ENCODE measurements around the gene VEGFB.

Gene VEGFB

DNA sequence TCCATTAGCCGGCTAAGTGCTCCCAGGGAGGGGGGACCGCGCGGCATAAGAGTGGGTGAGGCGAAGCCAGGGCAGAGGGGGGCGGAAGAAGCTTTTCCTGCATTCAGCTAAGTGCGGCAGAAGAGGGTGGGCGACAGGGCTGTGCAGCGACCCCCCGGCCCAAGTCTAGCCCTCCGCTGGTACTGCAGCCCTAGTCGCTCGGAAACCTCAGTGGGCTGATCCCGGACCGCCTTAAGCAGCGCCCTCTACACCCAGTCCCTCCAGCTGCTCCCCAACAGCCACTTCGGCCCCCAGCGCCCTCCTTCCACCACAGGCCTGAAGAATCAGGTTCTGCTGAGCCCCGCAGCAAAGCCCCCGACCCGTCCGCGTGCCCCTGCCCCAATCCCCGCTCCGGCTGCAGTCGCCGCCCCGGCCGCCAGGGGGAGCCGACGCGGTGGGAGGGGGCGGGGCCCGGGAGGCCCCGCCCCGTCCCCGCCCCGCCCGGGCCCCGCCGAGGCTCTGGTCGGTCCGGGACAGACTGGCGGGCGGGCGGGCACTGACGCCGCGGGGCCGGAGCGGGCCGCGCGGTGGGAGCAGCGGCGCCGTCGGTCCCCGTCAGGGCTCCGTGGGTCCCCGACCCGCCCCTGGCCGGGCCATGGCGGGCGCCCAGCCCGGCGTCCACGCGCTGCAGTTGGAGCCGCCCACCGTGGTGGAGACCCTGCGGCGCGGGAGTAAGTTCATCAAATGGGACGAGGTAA lies 16.8 kb downstream of the VEGFB start, which contains the start of gene PLCB3:
TSS of gene PLCB3 (plus strand) at position 515 of the 737 bp plus-strand sequence. CDS start at position 635, 120 bp downstream.
- H3K4me1 ChIP-seq (ENCODE audit: control insufficient read depth in 5 of 5, insufficient read depth in 5 of 5, low read length in 5 of 5), result peaks cover 2 to 48% (median 44%) of the 10 kb centered on the region in 5 donors
- peak within 1 kb of the TSS; percentile 73 to 80 (median 78) for H3K4me3 ChIP-seq (ENCODE audit: low read depth in 1 of 5, low read length in 5 of 5)
- H3K9me3 ChIP-seq (ENCODE audit: control insufficient read depth in 5 of 5, low read length in 5 of 5), result no peaks in the 10 kb centered on the region
- no peaks in the 10 kb centered on the region for H3K27me3 ChIP-seq (ENCODE audit: control insufficient read depth in 5 of 5, insufficient read depth in 4 of 5, low read length in 5 of 5)
- H3K36me3 ChIP-seq (ENCODE audit: control insufficient read depth in 5 of 5, insufficient read depth in 5 of 5, low read length in 5 of 5), result peaks cover 0 to 21% (median 20%) of the 10 kb centered on the region in 5 donors
- H3K27ac ChIP-seq (ENCODE audit: low read depth, low read length), result peak within 1 kb of the TSS; percentile 50
- H3K9ac ChIP-seq (ENCODE audit: low read length in 5 of 5), result peak within 1 kb of the TSS in 4 of 5 donors; percentile 82 to 89 (median 84)

DNA sequence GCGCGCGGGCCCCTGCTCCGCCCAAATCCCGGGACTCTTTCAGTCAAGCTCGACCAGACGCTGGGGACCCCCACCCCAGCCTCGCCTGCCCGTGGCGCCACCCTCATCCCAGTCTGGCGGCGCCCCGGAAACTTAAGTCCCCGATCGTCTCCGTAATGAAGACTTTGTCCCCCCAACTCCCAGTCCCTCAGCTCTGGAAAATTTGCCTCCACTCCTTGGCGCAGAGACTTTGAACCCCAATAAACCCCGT lies 17.3 kb downstream of the VEGFB start:
- Histone ChIP-seq H3K36me3 (ENCODE audit: control insufficient read depth in 5 of 5, insufficient read depth in 5 of 5, low read length in 5 of 5) (peaks cover 0 to 26% (median 25%) of the 10 kb centered on the region in 5 donors), H3K27me3 (ENCODE audit: control insufficient read depth in 5 of 5, insufficient read depth in 4 of 5, low read length in 5 of 5) (no peaks in the 10 kb centered on the region), H3K4me1 (ENCODE audit: control insufficient read depth in 5 of 5, insufficient read depth in 5 of 5, low read length in 5 of 5) (peaks cover 2 to 46% (median 43%) of the 10 kb centered on the region in 5 donors), H3K9ac (ENCODE audit: low read length in 5 of 5) (peak overlapping the region in 4 of 5 donors; percentile 82 to 89 (median 84)), H3K4me3 (ENCODE audit: low read depth in 1 of 5, low read length in 5 of 5) (peak overlapping the region; percentile 73 to 80 (median 78)), H3K27ac (ENCODE audit: low read depth, low read length) (peak overlapping the region; percentile 50), H3K9me3 (ENCODE audit: control insufficient read depth in 5 of 5, low read length in 5 of 5) (no peaks in the 10 kb centered on the region)

DNA sequence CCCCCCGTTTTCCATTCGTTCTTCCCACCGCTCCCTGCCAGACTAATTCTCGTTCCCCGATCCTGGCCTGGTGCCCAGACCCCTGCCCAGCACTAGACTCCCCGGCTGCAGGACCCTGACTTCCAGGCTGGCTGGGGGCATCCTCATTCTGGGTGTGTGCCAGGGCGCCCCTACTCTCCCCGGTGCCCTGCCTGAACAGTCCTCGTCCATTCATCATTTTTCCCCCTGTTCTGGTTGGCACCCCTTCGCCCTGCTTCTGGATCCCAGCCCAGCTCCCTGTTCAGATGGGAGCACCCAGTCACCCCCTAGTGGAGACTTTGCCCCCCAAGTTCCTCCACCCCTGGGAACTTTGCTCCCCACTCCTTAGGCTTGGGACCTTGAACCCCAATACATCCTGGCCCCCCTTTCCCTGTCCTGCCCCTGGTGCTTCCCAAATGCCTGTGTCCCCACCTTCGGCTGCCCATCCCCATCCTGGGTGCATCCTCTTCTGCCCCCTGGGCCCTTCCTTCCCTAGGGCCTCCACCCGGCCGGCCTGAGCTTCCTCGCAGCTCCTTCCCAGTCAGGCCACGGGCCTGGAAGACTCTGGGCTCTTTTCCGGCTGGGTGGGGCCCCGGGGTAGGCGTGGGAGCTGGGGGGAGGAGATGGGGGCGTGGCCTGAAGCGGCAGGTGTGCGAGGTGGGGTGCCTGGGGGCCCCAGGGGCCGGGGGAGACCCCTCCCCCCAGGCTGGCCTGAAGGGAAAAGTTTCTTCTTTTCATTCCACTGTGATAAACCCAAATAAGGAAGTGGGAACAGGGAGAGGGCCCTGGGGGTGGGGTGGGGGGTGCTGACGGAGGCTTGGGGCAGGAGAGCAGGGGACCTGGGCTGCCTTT lies 17.9 kb downstream of the VEGFB start:
- peak overlapping the region in 4 of 5 donors; percentile 82 to 89 (median 84) for H3K9ac ChIP-seq (ENCODE audit: low read length in 5 of 5)
- no peaks in the 10 kb centered on the region for H3K9me3 ChIP-seq (ENCODE audit: control insufficient read depth in 5 of 5, low read length in 5 of 5)
- H3K27me3 ChIP-seq (ENCODE audit: control insufficient read depth in 5 of 5, insufficient read depth in 4 of 5, low read length in 5 of 5), result no peaks in the 10 kb centered on the region
- H3K36me3 ChIP-seq (ENCODE audit: control insufficient read depth in 5 of 5, insufficient read depth in 5 of 5, low read length in 5 of 5), result peaks cover 0 to 30% (median 26%) of the 10 kb centered on the region in 5 donors
- H3K4me1 ChIP-seq (ENCODE audit: control insufficient read depth in 5 of 5, insufficient read depth in 5 of 5, low read length in 5 of 5), result peaks cover 0 to 41% (median 39%) of the 10 kb centered on the region in 5 donors
- peak overlapping the region; percentile 73 to 80 (median 78) for H3K4me3 ChIP-seq (ENCODE audit: low read depth in 1 of 5, low read length in 5 of 5)
- peak overlapping the region; percentile 50 for H3K27ac ChIP-seq (ENCODE audit: low read depth, low read length)

DNA sequence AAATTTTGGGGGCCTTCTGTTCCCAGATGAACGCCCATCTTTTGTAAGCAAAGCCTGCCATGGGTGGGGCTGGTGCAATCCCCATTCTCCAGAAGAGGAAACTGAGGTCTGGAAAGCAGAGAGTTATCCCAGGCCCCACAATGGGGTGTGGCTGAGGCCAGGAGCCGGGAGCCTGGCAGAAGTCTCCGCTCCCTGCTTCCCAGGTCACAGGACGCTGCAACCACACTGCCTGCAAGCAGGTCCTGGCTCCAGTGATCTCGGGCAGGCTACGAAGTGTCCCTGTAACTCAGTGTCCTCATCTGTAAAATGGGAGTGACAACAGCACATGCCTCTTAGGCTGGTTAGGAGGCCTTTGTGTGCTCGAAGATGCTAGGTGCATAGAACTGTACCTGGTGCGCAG lies 18.7 kb downstream of the VEGFB start:
- Histone ChIP-seq H3K27me3 (ENCODE audit: control insufficient read depth in 5 of 5, insufficient read depth in 4 of 5, low read length in 5 of 5) (no peaks in the 10 kb centered on the region), H3K9me3 (ENCODE audit: control insufficient read depth in 5 of 5, low read length in 5 of 5) (no peaks in the 10 kb centered on the region), H3K36me3 (ENCODE audit: control insufficient read depth in 5 of 5, insufficient read depth in 5 of 5, low read length in 5 of 5) (peaks cover 0 to 36% (median 28%) of the 10 kb centered on the region in 5 donors), H3K9ac (ENCODE audit: low read length in 5 of 5) (peak overlapping the region in 1 of 5 donors; percentile 25), H3K27ac (ENCODE audit: low read depth, low read length) (peak overlapping the region; percentile 50), H3K4me1 (ENCODE audit: control insufficient read depth in 5 of 5, insufficient read depth in 5 of 5, low read length in 5 of 5) (peaks cover 0 to 34% (median 32%) of the 10 kb centered on the region in 5 donors), H3K4me3 (ENCODE audit: low read depth in 1 of 5, low read length in 5 of 5) (peak overlapping the region in 2 of 5 donors; percentile 78 to 80)

DNA sequence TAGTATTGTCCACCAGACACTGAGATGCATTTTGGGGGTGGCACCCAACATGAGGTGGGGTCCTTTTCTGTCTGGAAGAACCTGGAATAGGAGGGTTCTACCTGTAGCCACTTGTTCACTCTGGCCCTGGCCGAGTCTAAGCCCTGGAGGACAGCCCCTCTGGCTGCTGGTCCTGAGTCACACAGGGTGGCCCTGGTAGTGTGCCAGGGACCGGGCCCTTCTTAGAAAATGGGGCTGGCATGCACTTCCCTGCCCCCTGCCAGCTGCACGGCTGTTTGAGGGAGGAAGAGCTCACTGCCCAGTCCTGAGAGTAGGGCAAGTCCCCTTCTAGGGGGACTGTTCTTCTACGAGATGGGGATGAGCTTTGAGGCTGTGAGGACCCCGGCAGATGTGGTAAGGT lies 19.1 kb downstream of the VEGFB start:
- Histone ChIP-seq H3K4me3 (ENCODE audit: low read depth in 1 of 5, low read length in 5 of 5) (no peak overlapping the region), H3K9me3 (ENCODE audit: control insufficient read depth in 5 of 5, low read length in 5 of 5) (no peaks in the 10 kb centered on the region), H3K4me1 (ENCODE audit: control insufficient read depth in 5 of 5, insufficient read depth in 5 of 5, low read length in 5 of 5) (peaks cover 0 to 33% (median 31%) of the 10 kb centered on the region in 5 donors), H3K9ac (ENCODE audit: low read length in 5 of 5) (peak overlapping the region in 2 of 5 donors; percentile 19 to 30), H3K36me3 (ENCODE audit: control insufficient read depth in 5 of 5, insufficient read depth in 5 of 5, low read length in 5 of 5) (peaks cover 0 to 41% (median 33%) of the 10 kb centered on the region in 5 donors), H3K27me3 (ENCODE audit: control insufficient read depth in 5 of 5, insufficient read depth in 4 of 5, low read length in 5 of 5) (no peaks in the 10 kb centered on the region), H3K27ac (ENCODE audit: low read depth, low read length) (no peak overlapping the region)

DNA sequence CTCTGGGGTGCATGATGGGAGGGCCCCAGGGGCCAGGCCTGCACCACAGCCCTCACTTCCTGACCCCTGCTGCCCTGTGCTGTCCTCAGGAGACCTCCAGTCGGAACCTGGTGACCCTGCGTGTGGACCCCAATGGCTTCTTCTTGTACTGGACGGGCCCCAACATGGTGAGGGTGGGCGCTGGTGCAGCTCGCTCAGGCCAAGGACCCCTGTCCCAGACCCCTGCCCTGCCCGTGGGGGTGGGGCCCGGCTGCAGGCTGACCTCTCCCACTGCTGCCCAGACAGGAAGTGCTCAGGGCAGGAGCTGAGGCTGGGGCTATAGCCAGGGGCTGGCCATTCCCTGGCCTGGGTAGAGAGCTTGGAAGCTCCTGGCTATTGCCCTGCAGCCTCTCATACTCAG lies 19.9 kb downstream of the VEGFB start:
- peaks cover 0 to 49% (median 41%) of the 10 kb centered on the region in 5 donors for H3K36me3 ChIP-seq (ENCODE audit: control insufficient read depth in 5 of 5, insufficient read depth in 5 of 5, low read length in 5 of 5)
- no peaks in the 10 kb centered on the region for H3K9me3 ChIP-seq (ENCODE audit: control insufficient read depth in 5 of 5, low read length in 5 of 5)
- peaks cover 0 to 33% (median 31%) of the 10 kb centered on the region in 5 donors for H3K4me1 ChIP-seq (ENCODE audit: control insufficient read depth in 5 of 5, insufficient read depth in 5 of 5, low read length in 5 of 5)

DNA sequence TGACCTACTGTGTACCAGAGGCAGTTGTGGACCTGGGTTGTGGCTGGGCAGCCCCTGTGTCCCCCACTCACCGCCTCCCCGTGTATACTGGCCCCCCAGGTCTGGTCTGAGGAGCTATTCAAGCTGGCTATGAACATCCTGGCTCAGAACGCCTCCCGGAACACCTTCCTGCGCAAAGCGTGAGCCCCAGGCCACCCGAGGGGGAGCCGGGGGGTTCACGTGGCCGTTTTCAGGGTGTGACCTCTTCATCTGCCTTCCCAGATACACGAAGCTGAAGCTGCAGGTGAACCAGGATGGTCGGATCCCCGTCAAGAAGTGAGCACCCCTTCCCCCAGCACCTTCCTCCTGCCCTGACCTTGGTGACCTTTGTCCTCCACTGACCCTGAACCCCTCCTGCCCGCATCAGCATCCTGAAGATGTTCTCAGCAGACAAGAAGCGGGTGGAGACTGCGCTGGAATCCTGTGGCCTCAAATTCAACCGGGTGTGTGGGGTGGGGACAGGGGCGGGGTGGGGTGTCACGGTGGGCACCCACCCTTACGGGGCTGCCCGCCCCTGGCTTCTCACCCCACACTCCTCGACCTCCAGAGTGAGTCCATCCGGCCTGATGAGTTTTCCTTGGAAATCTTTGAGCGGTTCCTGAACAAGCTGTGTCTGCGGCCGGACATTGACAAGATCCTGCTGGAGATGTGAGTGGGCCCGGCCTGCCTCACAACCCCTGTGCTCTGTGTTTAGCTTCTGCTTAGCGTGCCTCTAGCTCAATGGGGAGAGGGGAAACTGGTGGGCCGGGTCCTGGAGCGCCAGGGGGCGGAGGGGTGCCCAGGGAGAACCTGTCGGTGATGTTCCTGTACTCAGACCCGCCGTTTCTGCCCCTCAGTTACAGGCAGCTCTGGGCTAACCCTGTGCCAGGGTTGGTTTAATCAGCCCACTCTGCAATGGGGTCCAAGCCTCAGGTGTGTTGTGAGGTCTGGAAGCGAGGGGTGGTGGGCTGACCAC lies 21.0 kb downstream of the VEGFB start:
- Histone ChIP-seq H3K27me3 (ENCODE audit: control insufficient read depth in 5 of 5, insufficient read depth in 4 of 5, low read length in 5 of 5) (no peaks in the 10 kb centered on the region), H3K4me3 (ENCODE audit: low read depth in 1 of 5, low read length in 5 of 5) (no peak overlapping the region), H3K9me3 (ENCODE audit: control insufficient read depth in 5 of 5, low read length in 5 of 5) (no peaks in the 10 kb centered on the region), H3K36me3 (ENCODE audit: control insufficient read depth in 5 of 5, insufficient read depth in 5 of 5, low read length in 5 of 5) (peaks cover 0 to 60% (median 52%) of the 10 kb centered on the region in 5 donors), H3K4me1 (ENCODE audit: control insufficient read depth in 5 of 5, insufficient read depth in 5 of 5, low read length in 5 of 5) (peaks cover 0 to 33% (median 31%) of the 10 kb centered on the region in 5 donors), H3K9ac (ENCODE audit: low read length in 5 of 5) (no peak overlapping the region), H3K27ac (ENCODE audit: low read depth, low read length) (no peak overlapping the region)

More for the DNA sequence above, 19.9 kb downstream of the VEGFB start:
- no peak overlapping the region for H3K9ac ChIP-seq (ENCODE audit: low read length in 5 of 5)
- no peak overlapping the region for H3K27ac ChIP-seq (ENCODE audit: low read depth, low read length)
- H3K27me3 ChIP-seq (ENCODE audit: control insufficient read depth in 5 of 5, insufficient read depth in 4 of 5, low read length in 5 of 5), result no peaks in the 10 kb centered on the region
- H3K4me3 ChIP-seq (ENCODE audit: low read depth in 1 of 5, low read length in 5 of 5), result no peak overlapping the region

DNA sequence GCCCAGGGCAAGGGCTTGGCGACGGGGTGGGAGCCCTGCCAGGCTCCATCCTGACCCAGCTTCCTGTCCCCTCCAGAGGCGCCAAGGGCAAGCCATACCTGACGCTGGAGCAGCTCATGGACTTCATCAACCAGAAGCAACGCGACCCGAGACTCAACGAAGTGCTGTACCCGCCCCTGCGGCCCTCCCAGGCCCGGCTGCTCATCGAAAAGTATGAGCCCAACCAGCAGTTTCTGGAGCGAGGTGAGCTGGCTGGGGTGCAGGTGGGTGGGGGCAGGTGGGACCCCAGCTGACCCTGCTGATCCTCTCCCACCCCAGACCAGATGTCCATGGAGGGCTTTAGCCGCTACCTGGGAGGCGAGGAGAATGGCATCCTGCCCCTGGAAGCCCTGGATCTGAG lies 21.9 kb downstream of the VEGFB start:
- H3K9me3 ChIP-seq (ENCODE audit: control insufficient read depth in 5 of 5, low read length in 5 of 5), result no peaks in the 10 kb centered on the region
- no peak overlapping the region for H3K9ac ChIP-seq (ENCODE audit: low read length in 5 of 5)
- H3K27ac ChIP-seq (ENCODE audit: low read depth, low read length), result no peak overlapping the region
- H3K36me3 ChIP-seq (ENCODE audit: control insufficient read depth in 5 of 5, insufficient read depth in 5 of 5, low read length in 5 of 5), result peaks cover 0 to 65% (median 55%) of the 10 kb centered on the region in 5 donors
- H3K4me3 ChIP-seq (ENCODE audit: low read depth in 1 of 5, low read length in 5 of 5), result no peak overlapping the region
- peaks cover 0 to 26% (median 23%) of the 10 kb centered on the region in 5 donors for H3K4me1 ChIP-seq (ENCODE audit: control insufficient read depth in 5 of 5, insufficient read depth in 5 of 5, low read length in 5 of 5)
- H3K27me3 ChIP-seq (ENCODE audit: control insufficient read depth in 5 of 5, insufficient read depth in 4 of 5, low read length in 5 of 5), result no peaks in the 10 kb centered on the region

DNA sequence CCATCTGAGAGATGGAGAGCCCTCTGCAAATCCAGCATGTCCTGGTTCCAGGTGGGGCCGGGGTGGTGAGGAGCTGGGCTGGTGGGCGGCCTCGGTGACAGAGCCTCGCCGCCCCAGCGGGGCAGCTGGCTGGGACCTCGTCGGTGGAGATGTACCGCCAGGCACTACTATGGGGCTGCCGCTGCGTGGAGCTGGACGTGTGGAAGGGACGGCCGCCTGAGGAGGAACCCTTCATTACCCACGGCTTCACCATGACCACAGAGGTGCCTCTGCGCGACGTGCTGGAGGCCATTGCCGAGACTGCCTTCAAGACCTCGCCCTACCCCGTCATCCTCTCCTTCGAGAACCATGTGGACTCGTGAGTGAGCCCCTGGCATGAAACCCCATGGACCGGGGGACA lies 24.0 kb downstream of the VEGFB start:
- no peaks in the 10 kb centered on the region for H3K9me3 ChIP-seq (ENCODE audit: control insufficient read depth in 5 of 5, low read length in 5 of 5)
- H3K4me1 ChIP-seq (ENCODE audit: control insufficient read depth in 5 of 5, insufficient read depth in 5 of 5, low read length in 5 of 5), result peaks cover 0 to 9% (median 5%) of the 10 kb centered on the region in 5 donors
- H3K36me3 ChIP-seq (ENCODE audit: control insufficient read depth in 5 of 5, insufficient read depth in 5 of 5, low read length in 5 of 5), result peaks cover 0 to 85% (median 73%) of the 10 kb centered on the region in 5 donors
- no peak overlapping the region for H3K27ac ChIP-seq (ENCODE audit: low read depth, low read length)
- no peak overlapping the region for H3K4me3 ChIP-seq (ENCODE audit: low read depth in 1 of 5, low read length in 5 of 5)
- H3K27me3 ChIP-seq (ENCODE audit: control insufficient read depth in 5 of 5, insufficient read depth in 4 of 5, low read length in 5 of 5), result no peaks in the 10 kb centered on the region
- H3K9ac ChIP-seq (ENCODE audit: low read length in 5 of 5), result no peak overlapping the region

Measured in subcutaneous abdominal adipose tissue (tissue), 5 donors.